ENCODE measurements around the gene CUX1.

DNA sequence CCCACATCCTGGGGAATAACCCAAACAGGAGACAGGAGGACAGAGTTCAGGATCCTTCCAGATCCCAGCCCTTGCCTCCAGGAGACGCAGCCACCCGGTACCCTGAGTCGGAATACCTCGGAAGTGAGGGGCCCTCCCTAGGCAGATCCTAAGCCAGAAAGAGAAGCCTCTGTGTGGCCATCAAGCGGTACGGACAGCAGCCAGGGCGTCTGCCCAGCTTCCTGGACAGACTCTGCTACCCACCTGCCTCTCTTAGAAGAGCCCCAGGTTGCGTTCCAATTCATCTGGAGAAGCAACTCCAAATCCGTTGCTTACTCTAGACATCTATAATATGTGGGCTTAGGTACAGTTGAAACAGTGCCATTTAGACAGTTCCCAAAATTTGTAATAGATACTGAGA, 249.1 kb downstream of the CUX1 start:
- TF ChIP-seq, protein P1, sequence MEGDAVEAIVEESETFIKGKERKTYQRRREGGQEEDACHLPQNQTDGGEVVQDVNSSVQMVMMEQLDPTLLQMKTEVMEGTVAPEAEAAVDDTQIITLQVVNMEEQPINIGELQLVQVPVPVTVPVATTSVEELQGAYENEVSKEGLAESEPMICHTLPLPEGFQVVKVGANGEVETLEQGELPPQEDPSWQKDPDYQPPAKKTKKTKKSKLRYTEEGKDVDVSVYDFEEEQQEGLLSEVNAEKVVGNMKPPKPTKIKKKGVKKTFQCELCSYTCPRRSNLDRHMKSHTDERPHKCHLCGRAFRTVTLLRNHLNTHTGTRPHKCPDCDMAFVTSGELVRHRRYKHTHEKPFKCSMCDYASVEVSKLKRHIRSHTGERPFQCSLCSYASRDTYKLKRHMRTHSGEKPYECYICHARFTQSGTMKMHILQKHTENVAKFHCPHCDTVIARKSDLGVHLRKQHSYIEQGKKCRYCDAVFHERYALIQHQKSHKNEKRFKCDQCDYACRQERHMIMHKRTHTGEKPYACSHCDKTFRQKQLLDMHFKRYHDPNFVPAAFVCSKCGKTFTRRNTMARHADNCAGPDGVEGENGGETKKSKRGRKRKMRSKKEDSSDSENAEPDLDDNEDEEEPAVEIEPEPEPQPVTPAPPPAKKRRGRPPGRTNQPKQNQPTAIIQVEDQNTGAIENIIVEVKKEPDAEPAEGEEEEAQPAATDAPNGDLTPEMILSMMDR (IDR thresholded peaks at IDR 0.05; ENCODE audit: insufficient read depth, low read depth, low read length), result no peak
- no peak for TF ChIP-seq EZH2 (IDR thresholded peaks at IDR 0.05; ENCODE audit: insufficient read depth, low read length)

Measured in astrocyte (in vitro differentiated cells and primary cell).